ENCODE results near the gene SMTNL1. TPM values are rescaled to one million over a fixed set of nuclear protein-coding genes. Genes with fewer than 3 reads are reported as not detected.

The SMTNL1 gene
- total RNA-seq, 1 donor from 2014 or later = not detected

DNA sequence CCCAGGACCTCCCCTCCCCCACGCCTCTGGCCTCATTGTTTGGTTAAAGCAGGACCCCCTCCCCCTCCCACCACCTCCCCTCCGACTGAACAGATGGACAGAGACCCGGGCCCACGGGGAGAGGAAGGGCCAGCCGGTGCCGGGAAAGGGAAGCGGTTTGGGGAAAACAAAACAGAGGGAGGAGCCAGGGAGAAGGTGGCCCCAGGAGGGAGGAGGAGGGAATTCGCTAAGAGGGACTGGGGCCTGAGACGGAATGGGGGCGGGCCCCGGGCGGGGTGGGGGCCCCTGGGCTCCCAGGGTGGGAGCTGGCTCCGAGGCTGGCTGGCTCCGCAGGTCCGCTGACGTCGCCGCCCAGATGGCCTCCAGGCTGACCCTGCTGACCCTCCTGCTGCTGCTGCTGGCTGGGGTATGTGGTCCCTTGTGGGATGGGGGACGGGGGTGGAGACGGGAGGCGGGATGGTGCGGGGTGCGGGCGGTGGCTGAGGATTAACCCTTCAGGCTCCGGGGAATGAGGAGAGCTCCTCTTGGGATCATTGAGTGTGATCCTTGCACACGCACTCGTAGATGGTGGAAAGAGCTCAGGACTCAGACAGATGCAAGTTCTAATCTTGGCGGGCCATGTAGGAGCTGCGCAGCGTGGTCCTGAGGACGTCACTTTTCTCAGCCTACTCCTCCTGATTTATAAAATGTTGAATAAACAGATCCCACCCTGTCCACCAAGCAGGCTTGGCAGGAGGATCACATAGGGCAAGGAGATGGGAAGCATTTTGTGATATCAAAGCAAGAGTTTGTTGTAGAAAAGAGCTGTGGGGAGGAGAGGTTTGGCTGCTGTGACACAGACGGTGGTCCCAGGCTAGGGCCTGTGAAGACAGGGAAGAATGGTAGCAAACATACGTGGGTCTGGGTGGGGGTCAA lies 60.8 kb downstream of the SMTNL1 start:
- peaks cover 40% of the 10 kb centered on the region for H3K4me1 Mint-ChIP-seq (ENCODE audit: unreplicated experiment)
- peak; percentile 84 for DNase-seq (ENCODE audit: extremely low spot score, unreplicated experiment)
- H3K36me3 Mint-ChIP-seq = peaks cover 3% of the 10 kb centered on the region
- H3K27ac Mint-ChIP-seq = peak overlapping the region; percentile 91
- H3K27me3 Mint-ChIP-seq = no peaks in the 10 kb centered on the region
- H3K4me3 Mint-ChIP-seq = peak overlapping the region; percentile 86
- H3K9me3 Mint-ChIP-seq = no peaks in the 10 kb centered on the region
- TF ChIP-seq, protein P1, sequence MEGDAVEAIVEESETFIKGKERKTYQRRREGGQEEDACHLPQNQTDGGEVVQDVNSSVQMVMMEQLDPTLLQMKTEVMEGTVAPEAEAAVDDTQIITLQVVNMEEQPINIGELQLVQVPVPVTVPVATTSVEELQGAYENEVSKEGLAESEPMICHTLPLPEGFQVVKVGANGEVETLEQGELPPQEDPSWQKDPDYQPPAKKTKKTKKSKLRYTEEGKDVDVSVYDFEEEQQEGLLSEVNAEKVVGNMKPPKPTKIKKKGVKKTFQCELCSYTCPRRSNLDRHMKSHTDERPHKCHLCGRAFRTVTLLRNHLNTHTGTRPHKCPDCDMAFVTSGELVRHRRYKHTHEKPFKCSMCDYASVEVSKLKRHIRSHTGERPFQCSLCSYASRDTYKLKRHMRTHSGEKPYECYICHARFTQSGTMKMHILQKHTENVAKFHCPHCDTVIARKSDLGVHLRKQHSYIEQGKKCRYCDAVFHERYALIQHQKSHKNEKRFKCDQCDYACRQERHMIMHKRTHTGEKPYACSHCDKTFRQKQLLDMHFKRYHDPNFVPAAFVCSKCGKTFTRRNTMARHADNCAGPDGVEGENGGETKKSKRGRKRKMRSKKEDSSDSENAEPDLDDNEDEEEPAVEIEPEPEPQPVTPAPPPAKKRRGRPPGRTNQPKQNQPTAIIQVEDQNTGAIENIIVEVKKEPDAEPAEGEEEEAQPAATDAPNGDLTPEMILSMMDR (conservative IDR thresholded peaks at IDR 0.05) = no peak

DNA sequence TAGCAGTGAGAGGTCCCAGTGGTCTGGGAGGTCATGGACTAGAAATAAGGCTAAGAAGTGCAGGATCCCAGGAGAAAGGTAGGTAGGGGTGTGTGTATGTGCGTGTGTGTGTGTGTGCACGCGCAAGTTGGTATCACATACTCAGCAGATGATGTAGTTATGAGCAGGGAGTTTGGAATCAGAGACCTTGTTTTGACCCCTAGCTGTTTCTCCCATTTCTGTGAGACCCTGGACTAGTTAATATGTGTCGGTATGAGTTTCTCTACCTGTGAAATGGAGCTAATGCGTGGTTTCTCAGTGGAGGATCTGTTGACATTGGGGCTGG lies 61.4 kb downstream of the SMTNL1 start:
- H3K27ac Mint-ChIP-seq = peak overlapping the region; percentile 91
- peaks cover 40% of the 10 kb centered on the region for H3K4me1 Mint-ChIP-seq (ENCODE audit: unreplicated experiment)
- H3K4me3 Mint-ChIP-seq = peak overlapping the region; percentile 86
- DNase-seq (ENCODE audit: extremely low spot score, unreplicated experiment) = no peak
- TF ChIP-seq, protein P1 (conservative IDR thresholded peaks at IDR 0.05) = no peak
- no peaks in the 10 kb centered on the region for H3K27me3 Mint-ChIP-seq
- no peaks in the 10 kb centered on the region for H3K9me3 Mint-ChIP-seq
- H3K36me3 Mint-ChIP-seq = peaks cover 3% of the 10 kb centered on the region

DNA sequence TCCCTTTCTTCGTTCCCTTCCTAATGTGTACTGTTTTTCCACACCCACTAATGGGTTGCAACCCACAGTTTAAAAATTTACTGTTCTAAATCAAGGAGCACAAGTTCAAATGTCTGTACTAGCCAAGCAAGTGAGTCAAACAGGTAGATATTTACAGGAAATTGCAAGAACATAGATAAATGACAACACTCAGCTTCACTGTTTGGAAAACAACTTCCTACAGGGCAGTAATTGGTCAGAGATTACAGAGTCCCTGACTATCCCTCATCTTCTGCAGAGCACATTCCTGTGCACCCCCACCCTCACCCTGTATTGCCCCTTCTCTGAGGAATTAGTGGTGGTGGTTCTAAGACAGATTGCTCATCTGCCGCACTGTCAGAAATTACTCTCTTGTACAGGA lies 62.0 kb downstream of the SMTNL1 start:
- H3K4me1 Mint-ChIP-seq (ENCODE audit: unreplicated experiment) = peaks cover 40% of the 10 kb centered on the region
- H3K4me3 Mint-ChIP-seq = peak overlapping the region; percentile 86
- no peaks in the 10 kb centered on the region for H3K27me3 Mint-ChIP-seq
- H3K27ac Mint-ChIP-seq = peak overlapping the region; percentile 91
- DNase-seq (ENCODE audit: extremely low spot score, unreplicated experiment) = no peak
- TF ChIP-seq, protein P1 (conservative IDR thresholded peaks at IDR 0.05) = no peak
- H3K9me3 Mint-ChIP-seq = no peaks in the 10 kb centered on the region
- H3K36me3 Mint-ChIP-seq = peaks cover 3% of the 10 kb centered on the region

Other genes starting within 250 kb of the SMTNL1 start
- gene TNKS1BP1, start 212.6 kb upstream of the SMTNL1 start, total RNA-seq (ENCODE audit: low replicate concordance) = 122 and 166 TPM in 2 replicates
- 108 and 164 TPM in 2 replicates for gene SSRP1, start 201.7 kb upstream of the SMTNL1 start, total RNA-seq (ENCODE audit: low replicate concordance)
- gene P2RX3, start 199.2 kb upstream of the SMTNL1 start, total RNA-seq (ENCODE audit: low replicate concordance) = 0.52 and 4.0 TPM in 2 replicates
- gene PRG3, start 156.4 kb upstream of the SMTNL1 start, total RNA-seq (ENCODE audit: low replicate concordance) = not detected in 2 replicates
- not detected in 2 replicates for gene PRG2, start 146.9 kb upstream of the SMTNL1 start, total RNA-seq (ENCODE audit: low replicate concordance)
- gene SLC43A3, start 110.5 kb upstream of the SMTNL1 start, total RNA-seq (ENCODE audit: low replicate concordance) = 14.0 and 20.4 TPM in 2 replicates
- 8.6 and 10.4 TPM in 2 replicates for gene RTN4RL2, start 77.1 kb upstream of the SMTNL1 start, total RNA-seq (ENCODE audit: low replicate concordance)
- 19.0 and 20.8 TPM in 2 replicates for gene SLC43A1, start 21.9 kb upstream of the SMTNL1 start, total RNA-seq (ENCODE audit: low replicate concordance)
- 57.9 and 64.2 TPM in 2 replicates for gene TIMM10, start 6.8 kb upstream of the SMTNL1 start, total RNA-seq (ENCODE audit: low replicate concordance)
- 29.9 and 65.1 TPM in 2 replicates for gene UBE2L6, start 30.1 kb downstream of the SMTNL1 start, total RNA-seq (ENCODE audit: low replicate concordance)
- 58.5 and 74.7 TPM in 2 replicates for gene SERPING1, start 60.1 kb downstream of the SMTNL1 start, total RNA-seq (ENCODE audit: low replicate concordance)
- 0.38 and 0.48 TPM in 2 replicates for gene YPEL4, start 112.3 kb downstream of the SMTNL1 start, total RNA-seq (ENCODE audit: low replicate concordance)
- 16.9 and 20.7 TPM in 2 replicates for gene CLP1, start 120.2 kb downstream of the SMTNL1 start, total RNA-seq (ENCODE audit: low replicate concordance)
- 56.7 and 80.6 TPM in 2 replicates for gene ZDHHC5, start 130.5 kb downstream of the SMTNL1 start, total RNA-seq (ENCODE audit: low replicate concordance)
- gene MED19, start 174.6 kb downstream of the SMTNL1 start, total RNA-seq (ENCODE audit: low replicate concordance) = 17.9 and 21.5 TPM in 2 replicates
- 84.4 and 87.4 TPM in 2 replicates for gene TMX2, start 175.0 kb downstream of the SMTNL1 start, total RNA-seq (ENCODE audit: low replicate concordance)
- gene SELENOH, start 203.9 kb downstream of the SMTNL1 start, total RNA-seq (ENCODE audit: low replicate concordance) = 107 and 144 TPM in 2 replicates
- gene BTBD18, start 214.2 kb downstream of the SMTNL1 start, total RNA-seq (ENCODE audit: low replicate concordance) = not detected in 2 replicates
- 187 and 253 TPM in 2 replicates for gene CTNND1, start 224.2 kb downstream of the SMTNL1 start, total RNA-seq (ENCODE audit: low replicate concordance)